HepG2 (cell line): Measurements from ENCODE around the gene ATAD1. TPM values are rescaled to one million over a fixed set of nuclear protein-coding genes. Genes with fewer than 3 reads are reported as not detected.

ENCODE experiments used
- ELF3 ChIP-seq: IDR thresholded peaks from 2 replicates; pipeline ENCODE4 v1.6.1; 2016; ENCODE audit warnings: missing genetic modification reagents, missing compliant biosample characterization
- GFI1 ChIP-seq: sonication (generic); formaldehyde crosslinking; IDR thresholded peaks from 2 replicates; pipeline ENCODE4 v1.5.0; 2020; ENCODE audit warnings: missing genetic modification reagents, mild to moderate bottlenecking, borderline replicate concordance
- MAZ ChIP-seq, 2 experiments: sonication (generic) in 1 of 2; formaldehyde crosslinking in 1 of 2; IDR thresholded peaks; 2 replicates each; pipeline versions ENCODE4 v1.5.0 to v1.6.1; 2012 to 2020; ENCODE audit warnings: low read depth in 2 of 2, mild to moderate bottlenecking in 2 of 2, borderline replicate concordance in 1 of 2, improper control_type of control experiment in 1 of 2, low read length in 1 of 2, missing genetic modification reagents in 1 of 2, moderate library complexity in 1 of 2
- SMAD1 ChIP-seq: sonication (generic); formaldehyde crosslinking; IDR thresholded peaks from 2 replicates; pipeline ENCODE4 v1.4.0; 2020; ENCODE audit warnings: missing genetic modification reagents, low read depth, mild to moderate bottlenecking, borderline replicate concordance
- SOX13 ChIP-seq, 3 experiments: fragments of 450-650 bp in 1 of 3; sonication (generic) in 1 of 3; formaldehyde crosslinking in 1 of 3; IDR thresholded peaks in 2 of 3; conservative IDR thresholded peaks in 1 of 3; 2 replicates each; pipeline versions ENCODE4 v1.5.0 to v1.6.1; 2016 to 2020; ENCODE audit warnings: antibody characterized with exemption in 1 of 3, mild to moderate bottlenecking in 1 of 3, missing compliant biosample characterization in 1 of 3, missing genetic modification reagents in 1 of 3, moderate library complexity in 1 of 3
- ZMYM3 ChIP-seq: sonication (generic); formaldehyde crosslinking; IDR thresholded peaks from 2 replicates; pipeline ENCODE4 v1.5.1; 2020; ENCODE audit warnings: mild to moderate bottlenecking, missing genetic modification reagents
- ZNF138 ChIP-seq: sonication (generic); formaldehyde crosslinking; IDR thresholded peaks from 2 replicates; pipeline ENCODE4 v1.5.0; 2020; ENCODE audit warnings: mild to moderate bottlenecking, low read depth, missing genetic modification reagents
- ZNF501 ChIP-seq: sonication (generic); formaldehyde crosslinking; IDR thresholded peaks from 2 replicates; pipeline ENCODE4 v1.5.1; 2020; ENCODE audit warnings: mild to moderate bottlenecking, moderate library complexity, missing genetic modification reagents
- ZNF564 ChIP-seq: sonication (generic); formaldehyde crosslinking; IDR thresholded peaks from 2 replicates; pipeline ENCODE4 v1.8.1; 2023; ENCODE audit warnings: mild to moderate bottlenecking, missing genetic modification reagents
- ZNF674 ChIP-seq: sonication (generic); formaldehyde crosslinking; IDR thresholded peaks from 2 replicates; pipeline ENCODE4 v1.5.0; 2020; ENCODE audit warnings: low read depth, mild to moderate bottlenecking, missing genetic modification reagents
- ZNF790 ChIP-seq: sonication (generic); formaldehyde crosslinking; IDR thresholded peaks from 2 replicates; pipeline ENCODE4 v1.8.0; 2022; ENCODE audit warnings: missing genetic modification reagents, mild to moderate bottlenecking, borderline replicate concordance
- ZNF816 ChIP-seq: sonication (generic); formaldehyde crosslinking; IDR thresholded peaks from 2 replicates; pipeline ENCODE4 v1.8.0; 2022; ENCODE audit warnings: missing genetic modification reagents, mild to moderate bottlenecking, borderline replicate concordance
- ZNF878 ChIP-seq: sonication (generic); formaldehyde crosslinking; IDR thresholded peaks from 2 replicates; pipeline ENCODE4 v1.8.1; 2023; ENCODE audit warnings: mild to moderate bottlenecking, missing genetic modification reagents, moderate library complexity
- polyA plus RNA-seq, 8 experiments: library from polyadenylated mRNA; depleted of rRNA in 3 of 8; stranded (reverse) in 7 of 8; unstranded in 1 of 8; fragments of >200 nt; fragmentation: Illumina TruSeq in 4 of 8; extraction: Trizol in 4 of 8; gene quantifications; 2 replicates each; pipeline versions ENCODE4 v1.2.1 to v1.2.3, GENCODE V29; 2011 to 2016; ENCODE audit warnings: low read depth in 4 of 8, missing spikeins in 1 of 8, mixed read lengths in 1 of 8; ENCODE audit not compliant: insufficient read depth in 1 of 8
- total RNA-seq, 5 experiments: library from RNA; depleted of rRNA; stranded (reverse); fragments of >200 nt; fragmentation: Illumina TruSeq; extraction: Trizol; gene quantifications; 2 replicates each; pipeline ENCODE4 v1.2.3, GENCODE V29; 2016; ENCODE audit warnings: low read depth in 1 of 5
- TF ChIP-seq, protein P1 (sequence below): sonication (generic); formaldehyde crosslinking; IDR thresholded peaks from 2 replicates; pipeline ENCODE4 v1.5.1; 2020; ENCODE audit warnings: missing genetic modification reagents, mild to moderate bottlenecking, borderline replicate concordance
- TF ChIP-seq, protein P2 (sequence below): sonication (generic); formaldehyde crosslinking; IDR thresholded peaks from 2 replicates; pipeline ENCODE4 v1.5.0; 2020; ENCODE audit warnings: mild to moderate bottlenecking, missing genetic modification reagents, moderate library complexity
- TF ChIP-seq, protein P3 (sequence below): sonication (generic); formaldehyde crosslinking; IDR thresholded peaks from 2 replicates; pipeline ENCODE4 v1.4.0; 2020; ENCODE audit warnings: missing genetic modification reagents, mild to moderate bottlenecking, borderline replicate concordance
- TF ChIP-seq, protein P4 (sequence below): sonication (generic); formaldehyde crosslinking; IDR thresholded peaks from 2 replicates; pipeline ENCODE4 v1.9.0; 2022; ENCODE audit warnings: missing genetic modification reagents, mild to moderate bottlenecking, borderline replicate concordance
- TF ChIP-seq, protein P5 (sequence below): sonication (generic); formaldehyde crosslinking; IDR thresholded peaks from 2 replicates; pipeline ENCODE4 v1.4.0; 2020; ENCODE audit warnings: mild to moderate bottlenecking, missing genetic modification reagents

Gene ATAD1
- total and polyA plus RNA-seq, 2 of the 13 experiments (the other 11 are each of a cell fraction or from before 2014, with no cell fraction given), result 14.9 to 28.2 TPM

DNA sequence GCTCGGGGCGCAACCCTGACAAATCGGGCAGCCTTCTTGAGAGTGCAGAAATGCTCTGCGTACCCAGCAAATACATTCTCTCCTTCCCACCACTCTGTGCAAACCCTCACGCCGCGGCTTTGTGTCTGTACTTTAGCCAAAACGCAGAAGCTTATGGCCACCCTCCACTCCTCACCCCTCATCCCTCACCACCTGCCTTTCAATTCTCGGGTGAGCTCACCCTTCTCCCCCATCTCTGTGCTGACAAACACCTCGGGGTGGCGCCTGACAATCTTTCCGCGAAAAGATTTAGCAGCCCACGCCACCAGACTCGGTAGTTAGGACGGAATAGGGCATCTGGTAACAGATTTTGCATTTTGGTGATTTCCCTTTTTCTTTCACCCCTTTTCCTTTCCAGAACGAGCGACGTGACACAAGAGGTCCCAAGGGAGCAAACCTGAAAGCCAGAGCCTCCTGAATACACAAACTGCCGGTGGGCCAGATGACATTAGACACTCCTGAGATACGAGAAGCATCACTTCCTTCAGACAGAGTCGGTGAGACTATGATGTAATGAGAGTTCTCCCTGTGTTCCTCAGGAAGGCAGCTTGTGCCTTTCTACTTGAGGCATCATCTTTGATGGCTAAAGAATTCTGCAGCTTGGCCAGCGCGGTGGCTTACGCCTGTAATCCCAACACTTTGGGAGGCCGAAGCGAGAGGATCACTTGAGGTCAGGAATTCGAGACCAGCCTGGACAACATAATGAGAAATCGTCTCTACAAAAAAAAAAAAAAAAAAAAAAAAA lies 671 bp upstream of the ATAD1 start (continued):
- TF ChIP-seq ZNF501, result 0 out of 2 replicates have a peak, but pooled peaks have one; percentile 17
- TF ChIP-seq, protein P1, sequence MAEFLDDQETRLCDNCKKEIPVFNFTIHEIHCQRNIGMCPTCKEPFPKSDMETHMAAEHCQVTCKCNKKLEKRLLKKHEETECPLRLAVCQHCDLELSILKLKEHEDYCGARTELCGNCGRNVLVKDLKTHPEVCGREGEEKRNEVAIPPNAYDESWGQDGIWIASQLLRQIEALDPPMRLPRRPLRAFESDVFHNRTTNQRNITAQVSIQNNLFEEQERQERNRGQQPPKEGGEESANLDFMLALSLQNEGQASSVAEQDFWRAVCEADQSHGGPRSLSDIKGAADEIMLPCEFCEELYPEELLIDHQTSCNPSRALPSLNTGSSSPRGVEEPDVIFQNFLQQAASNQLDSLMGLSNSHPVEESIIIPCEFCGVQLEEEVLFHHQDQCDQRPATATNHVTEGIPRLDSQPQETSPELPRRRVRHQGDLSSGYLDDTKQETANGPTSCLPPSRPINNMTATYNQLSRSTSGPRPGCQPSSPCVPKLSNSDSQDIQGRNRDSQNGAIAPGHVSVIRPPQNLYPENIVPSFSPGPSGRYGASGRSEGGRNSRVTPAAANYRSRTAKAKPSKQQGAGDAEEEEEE, result no peak
- no peak for TF ChIP-seq SOX13 (IDR thresholded peaks at IDR 0.05)
- TF ChIP-seq SOX13 (CRISPR knock-in tag; conservative IDR thresholded peaks at IDR 0.05 in 1 of 2, IDR thresholded peaks at IDR 0.05 in 1 of 2), result no peak
- peak; percentile 68; the same call in 1 of the 2 replicates for TF ChIP-seq ZNF878 (CRISPR knock-in tag)
- TF ChIP-seq, protein P2, sequence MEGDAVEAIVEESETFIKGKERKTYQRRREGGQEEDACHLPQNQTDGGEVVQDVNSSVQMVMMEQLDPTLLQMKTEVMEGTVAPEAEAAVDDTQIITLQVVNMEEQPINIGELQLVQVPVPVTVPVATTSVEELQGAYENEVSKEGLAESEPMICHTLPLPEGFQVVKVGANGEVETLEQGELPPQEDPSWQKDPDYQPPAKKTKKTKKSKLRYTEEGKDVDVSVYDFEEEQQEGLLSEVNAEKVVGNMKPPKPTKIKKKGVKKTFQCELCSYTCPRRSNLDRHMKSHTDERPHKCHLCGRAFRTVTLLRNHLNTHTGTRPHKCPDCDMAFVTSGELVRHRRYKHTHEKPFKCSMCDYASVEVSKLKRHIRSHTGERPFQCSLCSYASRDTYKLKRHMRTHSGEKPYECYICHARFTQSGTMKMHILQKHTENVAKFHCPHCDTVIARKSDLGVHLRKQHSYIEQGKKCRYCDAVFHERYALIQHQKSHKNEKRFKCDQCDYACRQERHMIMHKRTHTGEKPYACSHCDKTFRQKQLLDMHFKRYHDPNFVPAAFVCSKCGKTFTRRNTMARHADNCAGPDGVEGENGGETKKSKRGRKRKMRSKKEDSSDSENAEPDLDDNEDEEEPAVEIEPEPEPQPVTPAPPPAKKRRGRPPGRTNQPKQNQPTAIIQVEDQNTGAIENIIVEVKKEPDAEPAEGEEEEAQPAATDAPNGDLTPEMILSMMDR (CRISPR knock-in tag), result peak; percentile 46; the same call in 1 of the 2 replicates
- TF ChIP-seq ELF3, result 0 out of 2 replicates have a peak, but pooled peaks have one; percentile 13
- 0 out of 2 replicates have a peak, but pooled peaks have one; percentile 36 for TF ChIP-seq ZNF564 (CRISPR knock-in tag)
- no peak for TF ChIP-seq MAZ (IDR thresholded peaks at IDR 0.05; ENCODE audit: borderline replicate concordance, low read depth, low read length)
- TF ChIP-seq MAZ (CRISPR knock-in tag; IDR thresholded peaks at IDR 0.05; ENCODE audit: low read depth), result no peak
- TF ChIP-seq ZMYM3, result peak; percentile 54
- TF ChIP-seq, protein P3, sequence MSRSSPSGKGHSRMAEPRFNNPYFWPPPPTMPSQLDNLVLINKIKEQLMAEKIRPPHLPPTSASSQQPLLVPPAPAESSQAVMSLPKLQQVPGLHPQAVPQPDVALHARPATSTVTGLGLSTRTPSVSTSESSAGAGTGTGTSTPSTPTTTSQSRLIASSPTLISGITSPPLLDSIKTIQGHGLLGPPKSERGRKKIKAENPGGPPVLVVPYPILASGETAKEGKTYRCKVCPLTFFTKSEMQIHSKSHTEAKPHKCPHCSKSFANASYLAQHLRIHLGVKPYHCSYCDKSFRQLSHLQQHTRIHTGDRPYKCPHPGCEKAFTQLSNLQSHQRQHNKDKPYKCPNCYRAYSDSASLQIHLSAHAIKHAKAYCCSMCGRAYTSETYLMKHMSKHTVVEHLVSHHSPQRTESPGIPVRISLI (CRISPR knock-in tag), result no peak
- TF ChIP-seq, protein P4, sequence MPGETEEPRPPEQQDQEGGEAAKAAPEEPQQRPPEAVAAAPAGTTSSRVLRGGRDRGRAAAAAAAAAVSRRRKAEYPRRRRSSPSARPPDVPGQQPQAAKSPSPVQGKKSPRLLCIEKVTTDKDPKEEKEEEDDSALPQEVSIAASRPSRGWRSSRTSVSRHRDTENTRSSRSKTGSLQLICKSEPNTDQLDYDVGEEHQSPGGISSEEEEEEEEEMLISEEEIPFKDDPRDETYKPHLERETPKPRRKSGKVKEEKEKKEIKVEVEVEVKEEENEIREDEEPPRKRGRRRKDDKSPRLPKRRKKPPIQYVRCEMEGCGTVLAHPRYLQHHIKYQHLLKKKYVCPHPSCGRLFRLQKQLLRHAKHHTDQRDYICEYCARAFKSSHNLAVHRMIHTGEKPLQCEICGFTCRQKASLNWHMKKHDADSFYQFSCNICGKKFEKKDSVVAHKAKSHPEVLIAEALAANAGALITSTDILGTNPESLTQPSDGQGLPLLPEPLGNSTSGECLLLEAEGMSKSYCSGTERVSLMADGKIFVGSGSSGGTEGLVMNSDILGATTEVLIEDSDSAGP (CRISPR knock-in tag), result peak; percentile 4
- no peak for TF ChIP-seq SMAD1 (CRISPR knock-in tag)
- TF ChIP-seq ZNF816 (CRISPR knock-in tag), result no peak
- TF ChIP-seq, protein P5, sequence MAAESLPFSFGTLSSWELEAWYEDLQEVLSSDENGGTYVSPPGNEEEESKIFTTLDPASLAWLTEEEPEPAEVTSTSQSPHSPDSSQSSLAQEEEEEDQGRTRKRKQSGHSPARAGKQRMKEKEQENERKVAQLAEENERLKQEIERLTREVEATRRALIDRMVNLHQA, result no peak
- no peak for TF ChIP-seq ZNF674 (CRISPR knock-in tag)
- TF ChIP-seq GFI1 (CRISPR knock-in tag), result 0 out of 2 replicates have a peak, but pooled peaks have one; percentile 2
- TF ChIP-seq ZNF790 (CRISPR knock-in tag), result no peak
- TF ChIP-seq ZNF138 (CRISPR knock-in tag), result no peak
